Posterior cingulate gyrus (tissue), 11 donors: ENCODE results near the gene GPATCH2L.

Experiments used
- DNase-seq, 10 donors: peaks; one replicate each; pipeline versions ENCODE4 v3.0.0 to v3.0.0-alpha.2; 2020 to 2021; ENCODE audit warnings: mixed read lengths in 3 of 10
- intact Hi-C: fragments of 100-400 bp; cut with DNase I; formaldehyde crosslinking; loops from one replicate; pipeline ENCODE4 v1.15.1; 2023

The GPATCH2L gene

DNA sequence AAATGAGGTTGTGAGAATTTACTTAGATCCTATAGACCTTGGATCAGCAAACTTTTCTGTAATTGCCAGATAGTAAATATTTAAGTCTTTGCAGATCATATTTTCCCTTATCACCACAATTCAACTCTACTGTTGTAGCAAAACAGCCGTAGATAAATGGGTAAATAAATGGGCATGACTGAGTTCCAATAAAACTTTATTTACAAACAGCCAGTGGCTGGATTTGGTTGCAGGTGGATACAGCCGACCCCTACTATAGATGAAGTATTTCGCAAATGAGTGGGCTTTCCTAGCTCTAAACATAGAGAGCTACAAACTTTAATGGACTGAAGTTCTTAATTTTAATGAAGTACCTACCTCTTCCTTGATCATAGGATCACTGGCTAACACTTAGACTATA lies 100.7 kb downstream of the GPATCH2L start:
- intact Hi-C loops = no loop called here
- DNase-seq = no peak

DNA sequence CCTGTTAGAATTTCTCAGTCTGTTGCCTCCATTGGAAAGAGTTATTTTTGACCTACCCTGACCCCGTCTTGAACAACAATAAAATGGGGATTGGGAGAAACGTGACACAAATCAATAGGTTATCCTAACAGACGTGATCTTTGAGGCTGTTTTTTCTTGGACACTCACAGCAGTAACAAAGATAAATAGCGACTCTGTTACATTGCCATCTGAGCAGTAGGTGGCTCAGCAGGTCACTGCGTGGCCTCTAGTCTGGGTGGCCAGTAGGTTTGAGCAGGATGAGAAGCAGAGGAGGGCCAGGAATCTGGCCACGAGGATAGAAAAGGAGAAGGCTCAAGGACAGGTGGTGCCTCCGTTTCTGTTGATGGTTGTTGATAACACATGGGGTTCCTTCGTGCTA lies 101.4 kb downstream of the GPATCH2L start:
- intact Hi-C loops = no loop called here
- no peak for DNase-seq

- intact Hi-C loops = no loop called here
- no peak for DNase-seq
Measured at GRCh38 chr14:76256545-76256944, 104.8 kb downstream of the GPATCH2L start.

GRCh38 chr14:76257111-76257803 lies 105.5 kb downstream of the GPATCH2L start:
- DNase-seq = no peak
- intact Hi-C loops = no loop called here

GRCh38 chr14:76257842-76258397 lies 106.2 kb downstream of the GPATCH2L start:
- intact Hi-C loops = no loop called here

GRCh38 chr14:76259029-76259735 lies 107.5 kb downstream of the GPATCH2L start:
- intact Hi-C loops = no loop called here
- DNase-seq = no peak

More at GRCh38 chr14:76257842-76258397, 106.2 kb downstream of the GPATCH2L start:
- DNase-seq = no peak

DNA sequence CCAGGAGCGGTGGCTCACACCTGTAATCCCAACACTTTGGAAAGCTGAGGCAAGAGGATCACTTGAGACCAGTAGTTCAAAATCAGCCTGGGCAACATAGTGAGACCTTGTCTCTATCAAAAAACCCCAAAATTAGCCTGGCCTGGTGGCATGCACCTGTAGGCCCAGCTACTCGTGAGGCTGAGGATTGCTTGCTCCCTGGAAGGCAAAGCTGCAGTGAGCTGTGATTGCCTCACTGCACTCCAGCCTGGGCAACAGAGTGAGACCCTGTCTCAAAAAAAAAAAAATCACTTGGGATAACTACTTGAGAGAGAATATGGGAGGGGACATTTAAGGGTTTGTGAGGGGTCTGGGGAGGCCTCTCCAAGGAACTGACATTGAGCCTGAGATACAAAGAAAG lies 109.0 kb downstream of the GPATCH2L start:
- intact Hi-C loops = no loop called here
- DNase-seq = no peak

DNA sequence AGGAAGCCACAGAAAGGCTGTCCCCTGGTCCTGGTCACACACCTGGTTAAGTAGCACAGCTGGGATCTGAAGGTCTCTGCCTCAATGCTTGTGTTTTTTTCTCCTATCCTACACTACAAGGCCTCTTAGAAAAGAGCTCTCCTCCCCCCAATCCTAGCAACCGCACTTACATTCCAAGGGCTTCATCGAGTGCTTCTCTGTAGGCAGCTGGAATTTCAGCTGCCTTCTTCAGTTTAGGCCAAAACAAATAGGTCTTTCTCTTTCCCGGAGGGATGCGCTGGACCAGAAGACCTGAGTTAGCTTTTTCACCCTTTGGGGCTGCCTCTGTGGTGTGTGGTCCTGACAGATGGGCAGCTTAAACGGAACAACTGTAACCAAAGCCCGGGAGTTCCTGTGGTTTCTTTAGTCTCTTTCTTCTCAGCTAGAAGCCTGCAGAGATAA lies 109.7 kb downstream of the GPATCH2L start:
- DNase-seq = no peak
- intact Hi-C loops = no loop called here

DNA sequence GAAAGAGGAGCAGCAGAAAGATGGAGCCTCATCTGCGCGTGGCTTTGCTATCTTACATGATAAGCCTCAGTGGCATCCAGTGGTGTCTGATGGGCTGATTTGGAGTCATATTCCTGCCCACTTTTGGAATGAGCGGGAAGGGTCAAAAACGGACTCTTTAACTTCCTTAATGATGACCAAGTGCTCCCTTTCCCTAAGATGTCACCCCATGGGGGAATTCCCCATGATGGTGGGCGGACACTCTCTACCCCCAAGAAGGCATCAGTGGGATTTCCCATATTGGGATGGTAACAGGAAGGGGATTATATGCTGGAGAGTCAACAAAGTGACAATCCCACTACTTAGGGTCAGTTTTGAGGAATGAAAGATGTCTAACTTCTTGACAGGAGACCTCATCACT lies 110.9 kb downstream of the GPATCH2L start:
- DNase-seq = no peak
- intact Hi-C loops = no loop called here
